ES-I3 (cell line): ENCODE results near the gene ARFGEF3.

Experiments used
- H3K36me3 ChIP-seq: 2 replicates; pipeline ENCODE4 v1.6.1; 2013; ENCODE audit warnings: mild to moderate bottlenecking, low read length, control low read depth, moderate library complexity; ENCODE audit not compliant: insufficient read depth
- H3K4me1 ChIP-seq: 2 replicates; pipeline ENCODE4 v1.6.1; 2013; ENCODE audit warnings: mild to moderate bottlenecking, control low read depth, low read length; ENCODE audit not compliant: insufficient read depth
- H3K9ac ChIP-seq: 2 replicates; pipeline ENCODE4 v1.6.1; 2013; ENCODE audit warnings: low read depth, mild to moderate bottlenecking, low read length, moderate library complexity
- H3K9me3 ChIP-seq: 2 replicates; pipeline ENCODE4 v1.6.1; 2013; ENCODE audit warnings: mild to moderate bottlenecking, low read length, moderate library complexity; ENCODE audit not compliant: control insufficient read depth, insufficient read depth

Gene ARFGEF3

GRCh38 chr6:138155443-138155842 lies 6.3 kb upstream of the ARFGEF3 start:
- H3K9ac ChIP-seq = no peak overlapping the region
- H3K4me1 ChIP-seq = no peaks in the 10 kb centered on the region
- H3K9me3 ChIP-seq = 0 out of 2 replicates have a peak, but pooled peaks cover 3% of the 10 kb centered on the region
- no peaks in the 10 kb centered on the region for H3K36me3 ChIP-seq

GRCh38 chr6:138157986-138158638 lies 3.6 kb upstream of the ARFGEF3 start:
- no peaks in the 10 kb centered on the region for H3K36me3 ChIP-seq
- H3K9ac ChIP-seq = no peak overlapping the region
- H3K4me1 ChIP-seq = peaks cover 4% of the 10 kb centered on the region
- H3K9me3 ChIP-seq = no peaks in the 10 kb centered on the region

- no peaks in the 10 kb centered on the region for H3K36me3 ChIP-seq
- H3K4me1 ChIP-seq = peaks cover 13% of the 10 kb centered on the region
- no peaks in the 10 kb centered on the region for H3K9me3 ChIP-seq
- H3K9ac ChIP-seq = no peak overlapping the region
These were observed 2.5 kb upstream of the ARFGEF3 start for GRCh38 chr6:138159246-138159645.

GRCh38 chr6:138160329-138161087 lies 1.2 kb upstream of the ARFGEF3 start:
- Histone ChIP-seq H3K9ac (peak overlapping the region; percentile 78), H3K9me3 (no peaks in the 10 kb centered on the region), H3K36me3 (no peaks in the 10 kb centered on the region), H3K4me1 (peaks cover 13% of the 10 kb centered on the region)

- H3K9ac ChIP-seq = peak overlapping the region; percentile 78
- no peaks in the 10 kb centered on the region for H3K9me3 ChIP-seq
- H3K4me1 ChIP-seq = peaks cover 13% of the 10 kb centered on the region
- H3K36me3 ChIP-seq = no peaks in the 10 kb centered on the region
These were observed 726 bp upstream of the ARFGEF3 start for GRCh38 chr6:138161088-138161337.

GRCh38 chr6:138162111-138162954 lies 594 bp downstream of the ARFGEF3 start:
- H3K9ac ChIP-seq = peak overlapping the region; percentile 79
- peaks cover 13% of the 10 kb centered on the region for H3K4me1 ChIP-seq
- no peaks in the 10 kb centered on the region for H3K9me3 ChIP-seq

GRCh38 chr6:138162955-138163575 lies 1.3 kb downstream of the ARFGEF3 start:
- Histone ChIP-seq H3K9ac (peak overlapping the region; percentile 79; the same call in 1 of the 2 replicates), H3K4me1 (peaks cover 13% of the 10 kb centered on the region), H3K36me3 (no peaks in the 10 kb centered on the region), H3K9me3 (no peaks in the 10 kb centered on the region)

More at GRCh38 chr6:138162111-138162954, 594 bp downstream of the ARFGEF3 start:
- H3K36me3 ChIP-seq = no peaks in the 10 kb centered on the region

GRCh38 chr6:138175596-138175995 lies 13.9 kb downstream of the ARFGEF3 start:
- Histone ChIP-seq H3K9ac (no peak overlapping the region), H3K9me3 (no peaks in the 10 kb centered on the region), H3K4me1 (no peaks in the 10 kb centered on the region), H3K36me3 (no peaks in the 10 kb centered on the region)

GRCh38 chr6:138176652-138177232 lies 15.0 kb downstream of the ARFGEF3 start:
- H3K4me1 ChIP-seq = no peaks in the 10 kb centered on the region; the same call in 1 of the 2 replicates
- no peaks in the 10 kb centered on the region for H3K36me3 ChIP-seq
- H3K9ac ChIP-seq = no peak overlapping the region
- no peaks in the 10 kb centered on the region for H3K9me3 ChIP-seq

GRCh38 chr6:138182939-138183789 lies 21.4 kb downstream of the ARFGEF3 start:
- no peaks in the 10 kb centered on the region for H3K9me3 ChIP-seq
- no peak overlapping the region for H3K9ac ChIP-seq
- peaks cover 17% of the 10 kb centered on the region for H3K4me1 ChIP-seq
- no peaks in the 10 kb centered on the region for H3K36me3 ChIP-seq

- no peaks in the 10 kb centered on the region for H3K9me3 ChIP-seq
- no peaks in the 10 kb centered on the region for H3K36me3 ChIP-seq
- peaks cover 23% of the 10 kb centered on the region for H3K4me1 ChIP-seq
- no peak overlapping the region for H3K9ac ChIP-seq
These were observed 22.0 kb downstream of the ARFGEF3 start for GRCh38 chr6:138183790-138184134.

- no peak overlapping the region for H3K9ac ChIP-seq
These were observed 22.5 kb downstream of the ARFGEF3 start for GRCh38 chr6:138184230-138184629.

GRCh38 chr6:138187156-138187555 lies 25.4 kb downstream of the ARFGEF3 start:
- Histone ChIP-seq H3K36me3 (no peaks in the 10 kb centered on the region), H3K4me1 (peaks cover 21% of the 10 kb centered on the region), H3K9me3 (no peaks in the 10 kb centered on the region), H3K9ac (no peak overlapping the region)

More at GRCh38 chr6:138184230-138184629, 22.5 kb downstream of the ARFGEF3 start:
- H3K4me1 ChIP-seq = peaks cover 23% of the 10 kb centered on the region
- no peaks in the 10 kb centered on the region for H3K36me3 ChIP-seq
- no peaks in the 10 kb centered on the region for H3K9me3 ChIP-seq
